Right atrium auricular region (tissue), 2 donors: Measurements from ENCODE around the gene DNAAF1. TPM values are rescaled to one million over a fixed set of nuclear protein-coding genes. Genes with fewer than 3 reads are reported as not detected.

ENCODE experiments used
- DNase-seq: peaks from one replicate; pipeline ENCODE4 v3.0.0-alpha.2; 2019; ENCODE audit warnings: low spot score
- H3K27ac ChIP-seq, 2 donors: fragments of 200-600 bp; sonication (generic); 1 replicate in 1 of 2; 2 replicates in 1 of 2; pipeline ENCODE4 v1.5.1; 2016 to 2019
- H3K27me3 ChIP-seq, 2 donors: fragments of 200-600 bp; sonication (generic); one replicate each; pipeline versions ENCODE4 v1.5.1 to v1.6.0; 2017 to 2019
- H3K36me3 ChIP-seq: fragments of 200-600 bp; sonication (generic); one replicate; pipeline ENCODE4 v1.5.1; 2016
- H3K4me1 ChIP-seq, 2 donors: fragments of 200-600 bp; sonication (generic); one replicate each; pipeline versions ENCODE4 v1.5.1 to v1.6.0; 2017 to 2019
- H3K4me3 ChIP-seq, 2 donors: fragments of 200-600 bp; sonication (generic); 1 replicate in 1 of 2; 2 replicates in 1 of 2; pipeline ENCODE4 v1.5.1; 2017 to 2019; ENCODE audit warnings: mild to moderate bottlenecking in 1 of 2, moderate library complexity in 1 of 2
- H3K9me3 ChIP-seq, 2 donors: fragments of 200-600 bp; sonication (generic); one replicate each; pipeline ENCODE4 v1.5.1; 2019
- total RNA-seq, 2 donors: library from RNA; depleted of rRNA; stranded (reverse); fragments of >200 nt; gene quantifications; one replicate each; pipeline ENCODE4 v1.1.0, GENCODE V29; 2016
- TF ChIP-seq, protein P1 (sequence below), 2 donors: fragments of 200-600 bp; sonication (generic); IDR thresholded peaks; one replicate each; pipeline ENCODE4 v1.5.1; 2019; ENCODE audit warnings: antibody characterized with exemption in 2 of 2

Gene DNAAF1
- total RNA-seq, 2 donors from 2014 or later = 1.8 TPM; not detected in 1

DNA sequence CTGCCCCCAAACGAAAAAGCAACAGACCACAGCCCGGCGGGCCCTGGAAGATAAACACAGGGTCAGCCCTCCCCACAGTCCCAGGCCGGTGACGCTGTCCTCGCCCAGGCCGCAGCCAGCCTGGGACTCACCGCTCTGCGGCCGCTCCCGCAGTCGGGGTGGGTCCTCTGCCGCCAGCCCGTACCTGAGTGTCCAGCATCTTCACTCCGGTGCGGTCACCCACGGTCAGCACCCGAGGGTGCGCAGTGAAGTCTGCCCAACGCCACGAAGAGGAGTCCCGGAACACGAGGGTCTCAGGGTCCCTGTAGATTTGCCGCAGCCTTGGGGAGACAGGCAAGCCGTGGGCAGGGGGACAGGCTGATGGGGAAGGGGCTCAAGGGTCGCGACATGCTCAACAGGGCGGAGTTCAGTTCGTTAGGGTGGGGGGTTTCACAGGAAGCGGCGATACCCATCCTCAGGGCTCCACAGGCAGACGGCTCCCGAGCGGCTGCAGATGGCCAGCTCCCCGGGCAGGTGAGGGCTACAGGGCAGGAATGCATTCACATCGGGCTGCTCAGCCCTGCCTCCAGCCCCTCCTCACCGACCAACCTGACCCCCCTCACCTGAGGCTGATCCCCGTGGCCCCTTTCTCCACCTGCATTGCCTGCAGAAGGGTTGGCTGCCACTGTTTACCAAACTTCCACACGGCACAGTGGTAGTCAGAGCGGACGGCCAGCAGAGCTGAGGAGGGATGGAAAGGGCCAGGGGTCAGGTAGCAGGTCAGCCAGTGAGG lies 36.2 kb downstream of the DNAAF1 start:
- Histone ChIP-seq H3K27ac (peak overlapping the region in 1 of 2 donors; percentile 35), H3K36me3 (peaks cover 53% of the 10 kb centered on the region), H3K9me3 (no peaks in the 10 kb centered on the region), H3K27me3 (no peaks in the 10 kb centered on the region), H3K4me1 (peaks cover 0 to 60% of the 10 kb centered on the region in 2 donors), H3K4me3 (no peak overlapping the region)
- DNase-seq = no peak
- TF ChIP-seq, protein P1, sequence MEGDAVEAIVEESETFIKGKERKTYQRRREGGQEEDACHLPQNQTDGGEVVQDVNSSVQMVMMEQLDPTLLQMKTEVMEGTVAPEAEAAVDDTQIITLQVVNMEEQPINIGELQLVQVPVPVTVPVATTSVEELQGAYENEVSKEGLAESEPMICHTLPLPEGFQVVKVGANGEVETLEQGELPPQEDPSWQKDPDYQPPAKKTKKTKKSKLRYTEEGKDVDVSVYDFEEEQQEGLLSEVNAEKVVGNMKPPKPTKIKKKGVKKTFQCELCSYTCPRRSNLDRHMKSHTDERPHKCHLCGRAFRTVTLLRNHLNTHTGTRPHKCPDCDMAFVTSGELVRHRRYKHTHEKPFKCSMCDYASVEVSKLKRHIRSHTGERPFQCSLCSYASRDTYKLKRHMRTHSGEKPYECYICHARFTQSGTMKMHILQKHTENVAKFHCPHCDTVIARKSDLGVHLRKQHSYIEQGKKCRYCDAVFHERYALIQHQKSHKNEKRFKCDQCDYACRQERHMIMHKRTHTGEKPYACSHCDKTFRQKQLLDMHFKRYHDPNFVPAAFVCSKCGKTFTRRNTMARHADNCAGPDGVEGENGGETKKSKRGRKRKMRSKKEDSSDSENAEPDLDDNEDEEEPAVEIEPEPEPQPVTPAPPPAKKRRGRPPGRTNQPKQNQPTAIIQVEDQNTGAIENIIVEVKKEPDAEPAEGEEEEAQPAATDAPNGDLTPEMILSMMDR (IDR thresholded peaks at IDR 0.05) = no peak

DNA sequence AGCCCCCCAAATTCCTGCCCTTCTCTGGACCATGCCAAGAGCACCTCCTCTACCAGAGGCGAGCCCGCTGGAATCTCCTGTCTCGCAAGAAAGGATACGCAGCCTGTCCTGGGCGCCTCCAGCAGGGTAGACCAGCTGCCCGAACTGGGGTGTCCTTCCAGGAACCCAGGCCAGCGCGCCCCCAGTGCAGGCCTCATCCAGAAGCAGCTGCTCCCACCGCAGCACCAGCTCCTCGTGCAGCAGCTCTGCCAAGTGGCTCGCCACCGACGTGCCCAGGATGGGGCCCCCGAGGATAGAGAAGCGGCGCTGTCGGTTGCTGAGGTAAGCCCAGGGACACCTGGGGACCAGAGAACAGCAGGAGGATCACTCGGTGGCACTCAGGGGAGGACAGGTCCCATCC lies 37.0 kb downstream of the DNAAF1 start:
- Histone ChIP-seq H3K4me3 (no peak overlapping the region), H3K27ac (no peak overlapping the region), H3K4me1 (peaks cover 0 to 54% of the 10 kb centered on the region in 2 donors), H3K9me3 (no peaks in the 10 kb centered on the region), H3K36me3 (peaks cover 53% of the 10 kb centered on the region), H3K27me3 (no peaks in the 10 kb centered on the region)
- TF ChIP-seq, protein P1 (IDR thresholded peaks at IDR 0.05) = no peak
- no peak for DNase-seq

DNA sequence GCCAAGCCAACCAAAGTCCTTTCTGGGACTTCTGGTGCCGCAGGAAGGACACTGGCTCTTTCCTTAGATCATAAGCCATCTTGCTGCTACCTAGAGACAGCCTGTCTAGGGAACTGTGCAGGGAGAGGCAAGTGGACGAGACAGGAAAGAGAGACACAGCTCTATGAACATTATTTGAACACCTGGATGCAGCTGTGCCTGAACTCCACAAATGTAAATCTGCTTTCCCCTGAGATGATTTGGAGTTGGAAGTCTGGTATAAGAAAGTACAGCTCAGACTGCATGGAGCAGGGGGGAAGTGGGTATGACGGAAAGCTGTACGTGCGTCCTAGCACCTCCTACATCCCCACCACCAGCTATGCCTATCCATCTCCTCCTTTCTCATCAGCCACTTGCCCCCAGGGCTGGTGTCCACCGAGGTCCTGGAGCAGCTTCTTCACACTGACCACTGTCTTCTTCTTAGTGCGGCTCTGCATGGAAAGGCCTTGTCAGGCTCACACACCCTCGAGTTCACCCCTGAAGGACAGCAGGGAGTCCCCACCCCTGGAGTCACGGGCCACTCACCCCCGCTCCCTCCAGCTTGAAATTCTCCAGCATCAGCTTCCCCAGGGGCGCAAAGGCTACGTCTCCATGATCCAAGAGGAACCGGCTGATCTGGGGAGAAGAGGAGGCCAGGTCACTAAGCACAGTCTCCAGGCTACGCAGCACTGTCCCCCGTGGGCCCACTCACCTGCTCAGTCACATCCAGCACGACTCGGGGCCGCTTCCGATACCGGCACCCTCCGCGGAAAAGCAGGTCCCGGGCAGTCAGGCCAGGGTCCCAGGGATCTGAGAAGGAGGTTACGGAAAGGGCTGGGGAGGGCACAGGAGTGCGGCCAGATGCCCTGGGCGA lies 37.8 kb downstream of the DNAAF1 start:
- H3K27ac ChIP-seq = peak overlapping the region in 1 of 2 donors; percentile 64
- no peaks in the 10 kb centered on the region for H3K9me3 ChIP-seq
- H3K36me3 ChIP-seq = peaks cover 53% of the 10 kb centered on the region
- no peaks in the 10 kb centered on the region for H3K27me3 ChIP-seq
- no peak overlapping the region for H3K4me3 ChIP-seq
- DNase-seq = no peak
- peaks cover 0 to 49% of the 10 kb centered on the region in 2 donors for H3K4me1 ChIP-seq
- TF ChIP-seq, protein P1 (IDR thresholded peaks at IDR 0.05) = no peak

DNA sequence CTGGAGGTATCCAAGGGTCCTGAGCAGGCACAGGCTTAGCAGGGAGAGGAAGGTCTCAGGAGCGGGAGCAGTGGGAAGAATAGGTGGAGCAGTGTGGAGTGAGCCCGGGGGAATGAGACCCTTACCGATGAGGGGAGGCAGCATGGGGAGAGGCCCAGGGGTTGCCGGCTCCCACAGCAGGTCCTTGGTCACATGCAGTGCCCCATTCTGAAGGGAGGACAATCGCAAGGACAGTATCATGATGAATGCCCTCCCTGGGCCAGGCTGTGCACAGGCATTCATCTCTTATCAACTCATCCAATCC lies 38.4 kb downstream of the DNAAF1 start:
- Histone ChIP-seq H3K4me3 (no peak overlapping the region), H3K36me3 (peaks cover 53% of the 10 kb centered on the region), H3K27ac (peak overlapping the region in 1 of 2 donors; percentile 64), H3K4me1 (peaks cover 0 to 43% of the 10 kb centered on the region in 2 donors), H3K9me3 (no peaks in the 10 kb centered on the region), H3K27me3 (no peaks in the 10 kb centered on the region)
- TF ChIP-seq, protein P1 (IDR thresholded peaks at IDR 0.05) = no peak
- DNase-seq = no peak

DNA sequence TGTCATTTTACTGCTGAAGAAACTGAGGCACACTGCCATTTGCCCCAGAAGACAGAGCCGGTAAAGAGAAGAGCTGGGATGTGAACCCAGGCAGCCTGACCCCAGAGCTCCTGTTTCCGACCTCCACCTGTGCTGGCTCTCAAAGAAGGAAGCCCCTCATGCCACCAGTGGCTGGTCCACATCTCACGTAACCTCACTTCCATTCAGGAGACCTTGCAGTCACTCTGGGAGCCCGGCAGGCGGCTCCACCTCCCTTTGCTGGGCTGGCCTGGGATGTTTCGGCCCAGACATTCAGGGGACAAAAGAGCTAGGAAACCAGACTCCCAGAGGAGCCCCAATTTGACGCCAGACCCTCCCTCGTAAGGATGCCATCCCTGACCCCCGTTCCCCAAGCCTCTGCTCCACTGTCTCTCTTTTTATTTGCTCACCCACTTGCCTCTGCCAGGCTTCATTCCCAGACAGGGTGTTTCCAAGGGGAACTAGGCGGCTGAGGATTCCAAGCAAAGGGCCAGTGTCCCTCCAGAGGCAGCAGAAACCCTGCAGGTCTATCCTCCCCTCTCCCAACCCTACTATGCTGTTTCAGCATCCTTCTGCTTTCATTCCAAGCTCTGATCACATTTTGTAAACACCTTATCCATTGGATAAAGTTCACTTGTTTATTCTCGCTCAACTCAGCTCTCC lies 38.9 kb downstream of the DNAAF1 start:
- no peaks in the 10 kb centered on the region for H3K27me3 ChIP-seq
- no peaks in the 10 kb centered on the region for H3K9me3 ChIP-seq
- H3K36me3 ChIP-seq = peaks cover 49% of the 10 kb centered on the region
- TF ChIP-seq, protein P1 (IDR thresholded peaks at IDR 0.05) = peak in 1 of 2 donors; percentile 50
- H3K4me1 ChIP-seq = peaks cover 0 to 40% of the 10 kb centered on the region in 2 donors
- H3K27ac ChIP-seq = peak overlapping the region in 1 of 2 donors; percentile 64
- no peak overlapping the region for H3K4me3 ChIP-seq
- DNase-seq = no peak
